ENCODE data around the gene KRTAP16-1.

The KRTAP16-1 gene

DNA sequence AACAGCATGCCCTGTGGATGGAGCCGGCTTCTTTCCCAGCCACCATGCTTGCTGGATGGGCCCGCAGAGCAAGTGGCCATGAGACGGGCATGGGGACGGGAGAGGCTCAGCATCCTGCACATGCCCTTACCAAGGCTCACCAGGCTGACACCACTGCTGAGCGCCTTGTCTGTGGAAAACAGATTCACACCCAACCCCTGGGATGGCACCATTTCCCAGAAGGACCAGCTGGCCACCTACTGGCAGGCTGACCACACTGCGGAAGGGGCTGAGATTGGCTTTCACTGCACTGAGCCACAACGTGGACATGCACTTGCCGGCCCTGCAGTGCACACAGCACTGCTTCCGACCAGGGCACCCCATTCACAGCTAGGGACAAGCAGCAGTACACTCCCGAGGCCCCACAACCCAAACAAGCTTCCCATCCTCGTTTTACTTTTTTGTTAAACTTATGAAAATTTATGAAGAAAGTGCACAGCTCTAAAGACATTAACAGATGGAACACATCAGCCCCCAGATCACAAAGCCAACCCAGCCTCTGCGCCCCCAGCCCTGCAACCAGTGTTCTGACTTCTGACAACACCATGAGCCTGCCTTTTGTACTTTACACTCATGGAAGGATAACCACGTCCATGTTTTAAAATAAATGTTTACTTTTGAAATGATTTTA lies 20.3 kb upstream of the KRTAP16-1 start:
- peak; percentile 48 for DNase-seq (ENCODE audit: low read depth)

DNA sequence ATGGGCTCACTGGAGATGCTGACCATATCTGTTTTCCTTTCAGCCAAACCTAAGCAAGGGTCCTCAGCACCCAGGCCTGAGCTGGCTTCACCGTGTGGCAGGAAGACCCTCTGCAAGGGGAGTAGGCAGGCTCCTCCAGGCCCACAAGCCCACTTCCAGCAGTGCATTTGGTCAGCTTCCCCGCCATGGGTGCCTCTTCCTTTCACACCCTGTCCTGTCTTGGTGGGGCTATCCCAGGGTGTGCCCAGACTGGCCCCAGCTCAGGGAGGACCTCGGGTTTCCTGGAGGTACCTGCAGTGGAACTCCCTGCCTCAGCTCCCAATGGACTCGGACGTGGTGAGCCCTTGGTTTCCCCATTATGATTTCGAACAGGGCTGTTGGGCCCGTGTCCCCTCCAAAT lies 19.1 kb upstream of the KRTAP16-1 start:
- no peak for DNase-seq (ENCODE audit: low read depth)

DNA sequence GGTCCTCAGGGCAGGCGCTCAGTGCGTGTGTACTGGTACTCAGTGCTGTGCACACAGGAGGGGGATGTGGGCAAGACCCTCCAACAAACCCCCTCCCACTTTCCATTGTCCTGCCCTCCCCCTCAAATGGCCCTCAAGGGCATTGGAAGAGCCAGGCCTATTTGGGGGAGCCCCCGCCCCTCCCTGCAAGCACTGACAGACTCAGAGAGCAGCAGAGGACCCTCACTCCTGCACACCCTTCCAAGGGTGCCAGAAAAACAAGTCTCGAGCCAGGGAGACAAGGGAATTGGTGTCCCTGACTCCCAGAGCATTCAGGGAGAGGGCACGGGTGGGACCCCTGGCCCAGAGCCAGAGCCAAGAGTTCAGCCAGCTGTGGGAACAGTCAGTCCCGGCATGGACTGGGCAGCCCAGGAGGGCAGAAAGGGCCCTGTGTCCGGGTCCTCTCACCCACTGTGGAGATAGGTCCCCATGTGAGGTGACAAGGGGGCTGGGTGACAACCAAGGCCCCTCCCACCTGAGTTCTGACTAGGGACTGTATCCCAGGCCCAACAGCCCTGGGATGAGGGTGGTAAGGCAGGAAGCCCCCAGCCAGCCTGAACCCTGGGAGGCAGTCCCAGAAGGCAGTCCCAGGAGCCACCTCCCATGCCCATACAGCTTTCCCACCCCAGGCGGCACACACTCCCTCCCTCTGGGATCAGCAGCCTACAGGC lies 18.5 kb upstream of the KRTAP16-1 start:
- DNase-seq (ENCODE audit: low read depth), result no peak

DNA sequence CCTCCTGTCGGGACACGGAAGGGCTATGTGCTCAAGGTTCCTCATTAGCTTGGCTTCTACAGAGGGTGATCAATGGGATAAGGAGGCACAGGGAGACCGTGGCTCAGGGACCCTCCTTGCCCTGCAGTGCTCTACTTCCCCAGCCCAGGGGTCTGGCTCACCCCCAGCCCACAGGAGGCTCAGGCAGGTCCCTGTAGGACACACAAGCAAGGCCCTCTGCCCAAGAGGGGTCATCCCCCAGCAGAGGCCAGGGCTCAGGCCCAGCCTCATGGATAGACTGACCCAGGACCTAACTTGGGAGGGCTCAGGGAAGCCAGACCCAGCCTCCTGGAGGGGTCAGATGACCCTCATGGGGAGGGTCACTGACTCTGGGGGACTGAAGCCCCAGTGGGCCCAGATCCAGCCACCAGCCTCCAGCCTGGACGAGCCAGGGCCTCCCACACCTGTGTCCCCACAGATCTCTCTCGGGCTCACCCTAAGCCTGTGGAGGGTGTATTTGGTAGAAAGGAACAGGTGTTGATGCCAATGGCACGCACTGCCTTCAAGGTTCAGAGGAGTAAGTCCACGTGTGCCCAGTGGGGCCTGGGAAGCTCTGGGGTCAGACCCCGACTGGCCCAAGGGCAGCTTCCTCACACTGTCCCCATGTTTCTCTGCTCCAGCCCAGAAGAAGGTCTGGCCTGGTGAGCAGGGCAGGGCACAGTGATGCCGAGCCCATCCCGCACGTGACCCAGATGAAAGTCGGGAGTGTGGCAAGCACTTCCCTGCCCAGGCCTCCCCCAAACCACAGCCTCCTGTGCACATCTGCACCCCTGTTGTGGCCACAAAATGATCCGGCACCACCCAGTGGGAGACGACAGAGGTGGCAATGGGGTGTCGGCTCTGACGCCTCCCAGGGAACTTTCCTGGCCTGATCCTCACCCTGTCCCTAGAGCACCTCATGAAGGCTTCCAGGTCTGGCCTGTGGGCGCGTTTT lies 17.4 kb upstream of the KRTAP16-1 start:
- no peak for DNase-seq (ENCODE audit: low read depth)

DNA sequence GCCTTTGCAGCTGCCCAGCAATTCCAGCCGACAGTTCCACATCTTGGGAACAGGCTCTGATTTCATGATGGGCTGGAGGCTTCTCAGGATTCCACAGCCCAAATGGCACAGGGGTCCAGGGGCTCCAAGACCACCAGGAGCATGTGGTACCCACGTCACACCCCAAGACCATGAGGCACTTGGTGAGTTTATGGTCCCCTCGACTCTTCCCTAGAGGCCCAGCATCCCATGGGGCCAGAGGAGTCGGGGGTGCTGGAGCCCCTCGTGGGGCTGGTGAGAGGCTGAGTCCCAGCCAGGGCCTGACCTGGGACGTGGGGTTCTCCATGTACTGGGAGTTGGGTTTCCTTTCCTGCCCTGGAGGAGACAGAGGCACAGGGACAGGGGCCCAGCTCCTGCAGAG lies 16.5 kb upstream of the KRTAP16-1 start:
- DNase-seq (ENCODE audit: low read depth), result no peak

DNA sequence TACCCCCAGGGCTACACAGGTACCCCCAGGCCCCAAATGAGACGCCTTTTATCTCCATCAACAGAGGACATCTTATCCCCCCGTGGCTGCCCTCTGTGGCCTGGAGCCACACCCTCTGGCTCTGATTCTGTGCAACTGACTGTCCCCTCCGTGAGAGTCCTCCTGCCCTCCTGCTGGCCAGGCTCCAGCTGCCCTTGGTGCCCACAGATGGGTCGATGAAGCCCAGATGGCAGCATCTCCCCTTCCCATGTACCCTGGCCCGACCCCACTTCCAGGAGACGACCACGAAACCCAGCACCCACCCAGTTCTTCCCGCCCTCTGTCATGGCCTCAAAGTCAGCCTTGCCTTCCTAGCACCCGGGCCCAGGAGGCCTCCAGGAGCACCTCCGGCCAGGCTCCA lies 16.0 kb upstream of the KRTAP16-1 start:
- no peak for DNase-seq (ENCODE audit: low read depth)

DNA sequence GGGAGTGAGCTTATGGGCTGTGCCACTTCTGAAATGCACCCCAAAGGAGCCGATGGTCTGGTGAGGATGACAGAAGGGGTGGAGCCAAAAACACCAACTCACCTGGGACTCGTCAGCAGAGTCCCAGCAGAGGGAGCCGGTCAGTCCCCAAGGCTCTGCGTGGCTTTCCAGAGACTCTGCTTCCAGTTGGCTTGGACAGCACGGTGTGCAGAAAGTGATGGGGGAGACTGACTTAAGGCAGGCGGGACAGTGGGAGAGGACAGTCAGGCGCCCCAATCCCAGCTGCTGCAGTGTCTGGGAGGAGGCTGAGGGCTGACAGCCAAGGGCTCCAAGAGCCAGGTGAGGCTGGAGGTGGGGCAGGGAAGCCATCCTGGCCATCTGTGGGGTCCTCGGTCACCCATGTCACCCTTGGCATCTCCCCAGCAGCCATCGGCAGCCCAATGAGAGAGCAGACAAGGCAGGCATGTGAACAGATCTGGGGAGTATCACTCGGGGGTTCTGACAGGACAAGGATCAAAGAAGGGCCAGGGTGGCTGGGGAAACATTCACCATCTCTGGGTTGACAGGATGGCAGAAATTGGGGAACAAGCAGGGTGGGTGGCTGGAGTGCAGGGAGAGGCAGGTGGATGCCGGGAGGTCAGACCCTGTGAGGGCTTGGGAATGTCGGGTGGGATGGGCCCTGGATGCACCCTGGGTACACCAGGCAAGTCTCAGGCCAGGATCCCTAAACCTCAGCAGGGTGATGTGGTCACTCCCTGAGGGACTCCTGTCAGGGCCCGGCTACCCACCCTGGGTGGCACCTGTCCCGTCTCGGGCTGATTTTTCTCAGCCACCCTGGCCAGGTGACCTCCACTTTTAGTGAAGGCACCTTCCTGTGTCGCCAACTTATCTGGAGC lies 15.3 kb upstream of the KRTAP16-1 start:
- no peak for DNase-seq (ENCODE audit: low read depth)

DNA sequence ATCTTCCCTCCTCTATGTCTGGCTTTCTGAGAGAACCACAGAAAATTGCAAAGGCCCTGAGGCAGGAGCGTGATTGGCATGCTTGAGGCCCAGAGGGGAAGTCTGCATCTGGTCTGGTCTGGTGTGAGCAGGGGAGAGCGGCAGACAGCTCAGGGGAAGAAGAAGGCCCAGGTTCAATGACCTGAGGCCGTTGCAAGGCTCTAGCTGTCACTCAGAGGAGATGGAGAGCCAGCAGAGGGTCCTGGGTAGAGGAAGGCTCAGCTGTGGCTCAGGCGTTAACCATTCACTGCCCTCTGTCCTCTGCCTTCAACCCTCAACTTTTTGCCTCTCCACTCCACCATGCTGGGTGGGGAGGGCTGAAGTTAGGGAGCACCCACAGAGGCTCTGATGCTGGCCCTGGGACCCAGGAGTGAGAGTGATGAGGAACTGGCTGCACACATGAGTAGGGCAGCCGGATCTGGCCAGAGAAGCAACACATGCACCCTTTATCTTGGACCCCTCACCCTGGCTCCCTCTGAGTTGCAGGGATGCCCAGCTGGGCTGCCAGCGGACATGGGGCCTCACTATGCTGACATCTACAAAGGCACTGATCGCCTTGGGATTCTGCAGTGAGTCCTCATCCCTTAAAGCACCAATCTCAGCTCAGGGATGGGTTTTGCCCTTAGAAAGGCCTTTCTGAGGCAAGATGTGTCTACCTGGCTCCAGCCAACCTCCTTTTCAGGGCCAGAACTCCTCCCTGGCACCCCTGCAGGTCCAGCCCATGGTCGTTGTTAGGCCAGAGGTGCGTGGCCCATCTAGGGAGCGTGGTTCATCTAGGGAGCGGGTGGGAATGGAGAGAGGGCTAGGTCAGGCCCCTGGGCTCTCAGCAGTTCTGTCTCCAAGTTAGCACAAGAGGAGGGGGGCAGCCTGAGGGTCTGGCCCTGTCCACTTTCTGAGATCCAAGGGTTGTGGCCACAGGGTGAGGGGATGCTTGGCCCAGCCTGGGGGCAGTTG lies 14.1 kb upstream of the KRTAP16-1 start:
- DNase-seq (ENCODE audit: low read depth), result no peak

DNA sequence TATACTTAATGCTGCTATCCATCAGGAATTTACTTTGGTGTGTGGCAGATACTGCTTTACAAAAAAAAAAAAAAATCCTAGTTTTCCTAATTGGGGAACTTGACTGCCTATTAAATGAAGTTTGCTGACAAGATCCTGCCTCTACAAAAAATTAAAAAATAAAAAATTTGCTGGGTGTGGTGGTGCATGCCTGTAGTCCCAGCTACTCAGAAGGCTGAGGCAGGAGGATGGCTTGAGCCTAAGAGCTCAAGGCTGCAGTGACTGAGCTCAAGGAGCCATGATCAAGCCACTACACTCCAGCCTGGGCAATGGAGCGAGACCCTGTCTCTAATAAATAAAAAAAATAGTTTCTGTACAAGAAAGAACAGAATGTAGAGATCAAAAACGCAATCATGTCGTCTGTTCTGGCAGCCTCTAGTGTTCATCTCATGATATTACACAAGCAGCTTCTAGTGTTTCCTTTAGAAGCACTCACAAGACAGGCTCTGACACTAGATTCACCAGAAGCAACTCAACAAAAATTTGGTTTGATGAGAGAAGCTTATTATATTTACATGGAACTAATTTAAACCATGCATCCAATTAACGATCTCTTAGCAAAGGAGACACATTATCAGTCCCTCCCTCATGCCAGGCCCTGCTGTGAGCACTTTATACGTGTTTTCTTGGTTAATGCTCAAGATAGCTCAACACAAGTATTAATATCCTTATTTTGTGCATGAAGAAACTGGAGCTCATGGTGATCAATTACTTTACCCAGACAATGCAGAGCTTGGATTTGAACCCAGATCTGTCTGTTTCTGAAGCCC lies 13.2 kb upstream of the KRTAP16-1 start:
- peak; percentile 71 for DNase-seq (ENCODE audit: low read depth)

DNA sequence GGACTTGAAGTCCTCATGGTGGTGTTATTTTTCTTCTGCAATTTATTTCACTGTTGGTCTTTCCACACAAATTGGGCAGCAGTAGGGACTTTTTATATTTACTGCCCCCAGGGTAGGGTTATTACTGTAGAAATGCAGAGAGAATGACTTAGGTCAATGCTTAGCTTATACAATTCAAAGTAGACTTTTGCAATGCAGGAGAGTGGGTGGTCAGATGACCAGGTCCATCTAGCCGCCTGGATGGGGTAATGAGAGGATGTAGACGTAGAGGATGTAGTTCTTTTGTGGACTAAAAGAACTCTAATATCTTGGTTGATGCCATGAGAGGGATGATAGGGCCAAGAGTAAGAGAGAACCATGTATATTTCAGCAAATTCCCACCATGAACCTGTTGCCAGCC lies 9.1 kb upstream of the KRTAP16-1 start:
- no peak for DNase-seq (ENCODE audit: low read depth)

DNA sequence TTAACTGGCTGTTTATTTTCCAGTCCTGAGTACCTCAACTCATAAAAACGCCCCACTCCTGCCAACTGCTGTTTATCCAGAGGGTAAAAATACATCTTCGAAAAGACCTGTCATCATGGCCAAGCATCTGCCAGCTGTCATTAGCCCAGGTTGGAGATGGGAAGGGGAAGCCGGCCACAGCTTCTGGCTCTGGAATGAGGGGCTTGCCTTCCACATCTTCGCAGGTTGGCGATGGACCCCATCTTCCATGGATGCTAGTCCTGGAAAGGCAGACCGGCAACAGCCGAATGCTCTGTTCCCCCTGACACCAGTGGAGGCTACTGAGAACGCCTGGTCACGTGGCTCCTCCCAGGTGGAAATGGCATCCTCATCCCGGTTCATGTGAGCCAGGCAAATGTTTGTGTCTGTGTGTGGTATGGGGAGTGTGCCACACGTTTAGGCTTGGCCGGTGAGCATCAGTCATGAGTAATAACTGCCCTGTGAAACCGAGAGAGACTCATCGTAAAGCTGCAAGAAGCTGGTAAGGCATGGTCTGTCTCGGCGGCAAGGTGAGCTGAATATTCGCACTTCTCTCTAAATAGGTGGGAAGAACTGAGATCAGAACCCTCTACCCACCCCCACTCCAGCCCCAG lies 6.8 kb upstream of the KRTAP16-1 start:
- DNase-seq (ENCODE audit: low read depth), result no peak

DNA sequence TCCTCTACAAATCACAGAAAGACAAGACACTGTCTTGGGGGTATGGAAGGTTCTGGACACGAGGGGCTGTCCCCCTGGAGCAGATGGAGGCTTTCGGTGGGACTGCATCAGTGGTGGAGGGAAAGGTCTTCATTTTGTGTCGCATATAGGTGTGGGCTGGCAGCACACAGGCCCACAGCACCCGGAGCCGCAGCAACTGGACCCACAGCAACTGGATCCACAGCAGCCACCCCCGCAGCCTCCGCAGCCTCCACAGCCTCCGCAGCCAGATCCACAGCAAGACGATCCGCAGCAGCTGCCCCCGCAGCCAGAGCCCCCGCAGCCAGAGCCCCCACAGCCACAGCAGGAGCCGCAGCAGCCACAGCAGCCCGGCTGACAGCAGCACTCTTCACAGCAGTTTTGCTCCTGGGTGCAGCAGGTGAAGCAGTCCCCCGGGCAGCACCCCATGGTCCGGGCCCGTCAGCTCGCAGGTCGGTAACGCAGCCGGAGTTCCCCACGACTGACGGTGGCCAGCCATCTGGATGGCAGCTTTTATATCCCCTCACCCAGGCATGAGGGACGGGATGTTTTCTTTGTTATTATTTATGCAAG lies 6.2 kb upstream of the KRTAP16-1 start, which contains the start of gene KRTAP17-1:
Gene KRTAP17-1 (minus strand): TSS at position 507 of the 591 bp plus-strand sequence. CDS start 60 bp downstream, at position 447.
- DNase-seq (ENCODE audit: low read depth), result no peak

DNA sequence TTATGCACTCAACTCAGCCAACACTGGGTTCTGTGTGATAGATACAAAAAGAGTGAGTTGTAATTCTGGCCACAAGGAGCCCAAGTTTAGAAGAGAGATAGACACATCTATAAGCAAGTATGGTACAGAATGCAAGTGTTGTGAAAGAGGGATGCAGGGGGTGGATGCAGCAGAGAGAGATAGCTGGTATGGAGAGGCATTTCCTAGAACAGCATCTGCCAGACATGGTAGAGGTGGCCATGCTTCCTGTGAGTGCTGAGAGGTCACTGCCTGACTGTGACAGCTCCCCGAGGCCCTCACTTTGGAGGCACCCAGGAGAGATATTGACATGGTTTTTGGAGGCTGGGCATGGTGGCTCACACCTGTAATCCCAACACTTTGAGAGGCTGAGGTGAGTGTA lies 2.0 kb upstream of the KRTAP16-1 start:
- no peak for DNase-seq (ENCODE audit: low read depth)

DNA sequence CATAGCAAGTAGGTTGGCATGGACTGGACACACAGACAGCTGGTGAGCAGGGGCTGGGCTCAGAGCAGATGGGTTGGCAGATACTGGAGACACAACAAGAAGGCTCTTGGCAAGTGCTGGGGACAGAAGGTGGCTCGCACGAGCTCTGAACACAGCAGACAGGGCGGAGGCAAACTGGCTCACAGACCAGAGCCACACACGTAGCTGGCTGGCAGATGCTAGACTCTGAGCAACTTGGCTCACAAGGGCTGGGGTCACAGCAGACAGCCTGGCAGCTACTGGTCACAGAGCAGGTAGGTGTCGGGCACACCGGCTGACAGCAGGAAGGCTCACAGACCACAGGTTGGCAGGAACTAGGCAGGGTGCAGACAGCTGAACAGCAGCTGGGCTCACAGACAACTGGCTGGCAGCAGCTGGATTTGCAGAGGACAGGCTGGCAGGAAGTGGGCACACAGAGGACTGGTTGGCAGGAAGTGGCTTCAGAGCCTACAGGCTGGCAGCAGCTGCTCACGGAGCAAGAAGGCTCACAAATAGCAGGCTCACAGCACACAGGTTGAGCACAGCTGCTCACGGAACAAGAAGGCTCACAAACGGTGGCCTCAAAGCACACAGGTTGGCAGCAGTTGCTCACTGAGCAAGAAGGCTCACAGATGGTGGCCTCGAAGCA lies 725 bp downstream of the KRTAP16-1 start:
- DNase-seq (ENCODE audit: low read depth), result peak; percentile 24

DNA sequence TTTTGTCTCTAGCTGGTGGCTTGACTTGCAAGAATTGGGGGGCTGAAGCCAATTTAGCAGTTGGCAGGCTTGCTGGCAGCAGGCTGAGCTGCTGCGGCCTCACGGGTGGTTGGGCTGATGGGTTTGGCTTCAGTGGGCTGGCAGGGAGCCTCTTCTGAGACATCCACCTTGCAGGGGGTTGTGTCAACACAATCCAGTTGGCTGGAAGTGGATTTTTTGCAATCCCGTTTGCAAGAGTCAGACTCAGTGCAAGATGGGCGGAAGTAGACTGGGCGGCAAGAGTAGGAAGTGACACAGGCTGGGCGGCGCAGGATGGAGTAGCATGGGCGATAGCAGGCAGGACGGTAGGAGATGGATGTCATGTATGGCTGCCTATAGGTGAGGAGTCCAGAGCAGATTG lies 1.5 kb downstream of the KRTAP16-1 start:
- peak; percentile 89 for DNase-seq (ENCODE audit: low read depth)

DNA sequence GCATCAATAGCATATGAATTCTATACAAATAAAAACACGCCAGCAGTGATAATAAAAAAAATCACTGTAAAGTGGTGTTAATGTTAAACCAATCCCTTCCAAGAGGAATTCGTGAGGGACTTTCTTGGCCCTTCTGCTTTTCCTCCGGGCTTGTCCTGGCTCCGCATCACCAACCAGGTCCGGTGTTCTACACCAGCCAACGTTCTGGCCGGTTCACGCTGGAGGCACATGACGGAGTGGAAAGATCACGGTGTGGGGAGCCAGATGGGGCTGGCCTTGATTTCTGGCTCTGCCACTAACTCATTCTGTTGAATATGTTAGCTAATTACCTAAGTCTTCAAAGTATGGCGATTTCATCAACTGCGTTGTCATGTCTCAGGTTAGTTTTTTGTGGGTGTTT lies 5.0 kb downstream of the KRTAP16-1 start:
- DNase-seq (ENCODE audit: low read depth), result no peak

DNA sequence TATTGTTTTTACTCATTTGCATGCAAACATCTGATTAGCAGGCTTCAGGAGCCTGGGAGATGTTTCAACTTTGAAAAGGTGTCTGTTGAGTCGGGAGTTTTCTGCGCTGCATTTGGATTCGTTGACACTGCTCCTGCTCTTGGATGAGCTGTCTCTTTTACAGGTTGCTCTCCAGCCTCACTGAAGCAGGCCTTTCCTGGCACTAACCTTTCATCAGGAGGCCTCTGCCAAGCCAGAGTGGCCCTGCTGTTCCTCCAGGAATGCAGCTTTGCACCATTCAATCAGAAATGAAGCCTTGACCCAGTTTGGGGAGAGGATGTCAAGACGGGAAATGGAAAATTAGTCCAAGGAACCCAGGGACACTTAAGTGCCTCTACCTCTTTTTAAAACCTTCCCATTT lies 6.1 kb downstream of the KRTAP16-1 start:
- DNase-seq (ENCODE audit: low read depth), result no peak

Data from fibroblast of gingiva (primary cell).